A549 (cell line): ENCODE measurements around the gene NYNRIN. TPM values are rescaled to one million over a fixed set of nuclear protein-coding genes. Genes with fewer than 3 reads are reported as not detected.

Source experiments
- ATAC-seq, 2 experiments: fragments of 200-7000 bp in 1 of 2; fragments of >200 bp in 1 of 2; cut with Nextera tagmentation in 1 of 2; cut with Tn5 transposase in 1 of 2; 3 replicates each; pipeline versions ENCODE4 v1.8.0 to v1.9.1; 2018 to 2020; ENCODE audit warnings: mild to moderate bottlenecking in 1 of 2, moderate library complexity in 1 of 2
- CTCF ChIA-PET: fragments of 300-600 bp; sonication (Branson Sonifier 250); formaldehyde crosslinking; extraction: SDS; loops from one replicate; lab custom pipeline; 2021; ENCODE audit warnings: antibody characterized with exemption, inconsistent platforms; lab: Yijun Ruan, JAX
- POLR2A ChIA-PET: fragments of 350-600 bp; formaldehyde crosslinking; extraction: SDS; loops from one replicate; lab custom pipeline; 2021; ENCODE audit warnings: antibody characterized with exemption, inconsistent platforms; lab: Yijun Ruan, JAX
- DNase-seq, 2 experiments: peaks; one replicate each; pipeline versions ENCODE4 v3.0.0 to v3.0.0-alpha.2; 2011 to 2016; ENCODE audit warnings: low read depth in 1 of 2, low spot score in 1 of 2
- FAIRE-seq: peaks from 2 replicates; lab custom pipeline; 2011; peaks lifted over from hg19 to GRCh38; lab: Jason Lieb, UNC
- H3K27ac ChIP-seq, 2 experiments: fragments of >200 bp; sonication (Bioruptor Twin); formaldehyde crosslinking; 3 replicates each; pipeline ENCODE4 v1.5.1; 2016 to 2017
- H3K4me1 ChIP-seq: fragments of >200 bp; sonication (Bioruptor Twin); formaldehyde crosslinking; 3 replicates; pipeline ENCODE4 v1.6.1; 2016
- H3K4me2 ChIP-seq: fragments of >200 bp; sonication (Bioruptor Twin); formaldehyde crosslinking; 3 replicates; pipeline ENCODE4 v1.6.1; 2016
- H3K4me3 ChIP-seq: fragments of >200 bp; sonication (Bioruptor Twin); formaldehyde crosslinking; 3 replicates; pipeline ENCODE4 v1.5.1; 2016
- H3K9me3 ChIP-seq: fragments of >200 bp; sonication (Bioruptor Twin); formaldehyde crosslinking; 3 replicates; pipeline ENCODE4 v1.6.1; 2016
- CBX8 ChIP-seq: fragments of 200-600 bp; sonication (generic); IDR thresholded peaks from 2 replicates; pipeline ENCODE4 v1.6.1; 2016
- E2F6 ChIP-seq: IDR thresholded peaks from 2 replicates; pipeline ENCODE4 v1.6.1; 2012; ENCODE audit warnings: low read depth, borderline replicate concordance
- EHF ChIP-seq: fragments of 250-450 bp; sonication (Bioruptor Pico); IDR thresholded peaks from 2 replicates; pipeline ENCODE4 v1.5.0; 2020; ENCODE audit warnings: mild to moderate bottlenecking
- EP300 ChIP-seq, 2 experiments: fragments of >200 bp; sonication (Bioruptor Twin); formaldehyde crosslinking; IDR thresholded peaks; 2 replicates in 1 of 2; 3 replicates in 1 of 2; pipeline ENCODE4 v1.6.1; 2016 to 2017
- ESRRA ChIP-seq: fragments of 150-350 bp; IDR thresholded peaks from 2 replicates; pipeline ENCODE4 v1.6.1; 2014; ENCODE audit warnings: mild to moderate bottlenecking, low read length, borderline replicate concordance
- FOSB ChIP-seq: fragments of 250-450 bp; sonication (Bioruptor Pico); IDR thresholded peaks from 2 replicates; pipeline ENCODE4 v1.5.0; 2020; ENCODE audit warnings: mild to moderate bottlenecking, moderate library complexity
- FOSL2 ChIP-seq, 2 experiments: fragments of 450-650 bp in 1 of 2; fragments of >200 bp in 1 of 2; sonication (Bioruptor Twin) in 1 of 2; formaldehyde crosslinking; IDR thresholded peaks; 2 replicates each; pipeline versions ENCODE4 v1.5.0 to v1.6.1; 2016 to 2020; ENCODE audit warnings: mild to moderate bottlenecking in 1 of 2, moderate library complexity in 1 of 2
- FOXS1 ChIP-seq: fragments of 250-450 bp; sonication (Bioruptor Pico); IDR thresholded peaks from 2 replicates; pipeline ENCODE4 v1.5.0; 2020; ENCODE audit warnings: mild to moderate bottlenecking, moderate library complexity
- GATA3 ChIP-seq: IDR thresholded peaks from 2 replicates; pipeline ENCODE4 v1.6.1; 2012; ENCODE audit warnings: borderline replicate concordance
- JUNB ChIP-seq: fragments of >200 bp; sonication (Bioruptor Twin); formaldehyde crosslinking; IDR thresholded peaks from 2 replicates; pipeline ENCODE4 v1.6.1; 2016
- KDM5A ChIP-seq: fragments of 200-600 bp; sonication (generic); IDR thresholded peaks from 2 replicates; pipeline ENCODE4 v1.6.1; 2016; ENCODE audit warnings: antibody characterized with exemption, mild to moderate bottlenecking
- MAZ ChIP-seq: fragments of 150-350 bp; IDR thresholded peaks from 2 replicates; pipeline ENCODE4 v1.6.1; 2014; ENCODE audit warnings: antibody characterized with exemption, low read depth, low read length, borderline replicate concordance
- NPAS2 ChIP-seq: fragments of 250-450 bp; sonication (Bioruptor Pico); IDR thresholded peaks from 2 replicates; pipeline ENCODE4 v1.8.0; 2022; ENCODE audit warnings: mild to moderate bottlenecking, moderate library complexity, borderline replicate concordance
- PBX3 ChIP-seq: IDR thresholded peaks from 2 replicates; pipeline ENCODE4 v1.6.1; 2012
- RCOR1 ChIP-seq: fragments of 150-350 bp; IDR thresholded peaks from 2 replicates; pipeline ENCODE4 v1.6.1; 2014; ENCODE audit warnings: antibody characterized with exemption, low read length, low read depth
- SMC3 ChIP-seq: fragments of >200 bp; sonication (Bioruptor Twin); formaldehyde crosslinking; IDR thresholded peaks from 3 replicates; pipeline ENCODE4 v1.6.1; 2018; ENCODE audit warnings: inconsistent platforms
- TP53 ChIP-seq: fragments of 250-450 bp; sonication (Bioruptor Pico); IDR thresholded peaks from 2 replicates; pipeline ENCODE4 v1.5.0; 2021; ENCODE audit warnings: mild to moderate bottlenecking, moderate library complexity
- ZC3H11A ChIP-seq: fragments of 450-650 bp; IDR thresholded peaks from 2 replicates; pipeline ENCODE4 v1.6.1; 2014; ENCODE audit warnings: antibody characterized with exemption, mild to moderate bottlenecking
- ZSCAN20 ChIP-seq: fragments of 250-450 bp; sonication (Bioruptor Pico); IDR thresholded peaks from 2 replicates; pipeline ENCODE4 v1.8.0; 2022; ENCODE audit warnings: mild to moderate bottlenecking, moderate library complexity
- WGBS: methylation state at CpG from one replicate; pipeline ENCODE4 v1.1.6; 2017; ENCODE audit errors: missing lambda C conversion rate; 5-methylcytosine and 5-hydroxymethylcytosine counted together
- polyA plus RNA-seq, 4 experiments: library from polyadenylated mRNA; depleted of rRNA in 3 of 4; stranded (reverse); fragments of >200 nt; fragmentation: RNase III in 1 of 4; extraction: RNeasy Plus Mini Kit Qiagen cat#74134 plus additional on column Dnase treatment in 1 of 4; gene quantifications; 2 replicates in 3 of 4; 3 replicates in 1 of 4; pipeline ENCODE4 v1.2.3, GENCODE V29; 2011 to 2017
- small RNA-seq, 6 experiments: library from RNA; depleted of rRNA; stranded (forward); fragments of <200 nt; gene quantifications; one replicate each; pipeline ENCODE3, GENCODE V24; 2012

NYNRIN gene
- polyA plus RNA-seq, 2 of the 4 experiments (the other 2 are of a cell fraction) = 0.19 to 0.44 TPM

- 73% methylated on average over 3 of the region's 3 CpGs for WGBS
Observed at GRCh38 chr14:24465368-24465767, 66.6 kb downstream of the NYNRIN start.

GRCh38 chr14:24465805-24466204 lies 67.0 kb downstream of the NYNRIN start:
- FAIRE-seq (no peak), DNase-seq (no peak), ATAC-seq (no peak)
- POLR2A ChIA-PET = no interaction called here
- CTCF ChIA-PET = interaction anchor here (1.5 kb wide), 1 partner anchor 10 kb away, joined by 3 read pairs; no protein-coding TSS in a partner anchor
- WGBS = 80% methylated on average over 3 of the region's 3 CpGs
- Histone ChIP-seq H3K4me2 (no peak overlapping the region), H3K9me3 (no peaks in the 10 kb centered on the region), H3K4me1 (no peaks in the 10 kb centered on the region), H3K27ac (no peak overlapping the region), H3K4me3 (no peak overlapping the region)
- TF ChIP-seq JUNB = no peak
- TF ChIP-seq KDM5A = no peak
- TF ChIP-seq ESRRA = no peak
- TF ChIP-seq CBX8 = no peak

More at GRCh38 chr14:24465368-24465767, 66.6 kb downstream of the NYNRIN start:
- TF ChIP-seq MAZ = no peak
- no peak for TF ChIP-seq FOXS1 (CRISPR knock-in tag)
- no peak for TF ChIP-seq EHF (CRISPR knock-in tag)
- no peak for TF ChIP-seq SMC3
- TF ChIP-seq TP53 (CRISPR knock-in tag) = no peak
- no peak for TF ChIP-seq FOSB (CRISPR knock-in tag)
- no peak for TF ChIP-seq NPAS2 (CRISPR knock-in tag)
- TF ChIP-seq GATA3 = no peak
- no peak for TF ChIP-seq E2F6
- TF ChIP-seq PBX3 = no peak
- no peak for TF ChIP-seq JUNB
- TF ChIP-seq ZC3H11A = no peak
- no peak for TF ChIP-seq ZSCAN20 (CRISPR knock-in tag)
- no peak for TF ChIP-seq EP300 (IDR thresholded peaks at IDR 0.05)
- TF ChIP-seq RCOR1 = no peak
- no peak for TF ChIP-seq FOSL2 (IDR thresholded peaks at IDR 0.05)
- TF ChIP-seq FOSL2 (CRISPR knock-in tag; IDR thresholded peaks at IDR 0.05) = no peak
- TF ChIP-seq, all 56 proteins: peak for 0
- ChIA-PET CTCF (interaction anchor here (1.5 kb wide), 1 partner anchor 10 kb away, joined by 3 read pairs; no protein-coding TSS in a partner anchor), POLR2A (no interaction called here)
- no peak overlapping the region for H3K4me3 ChIP-seq
- ATAC-seq = no peak
- FAIRE-seq = no peak
- no peak for DNase-seq
- no peak overlapping the region for H3K27ac ChIP-seq
- H3K9me3 ChIP-seq = no peaks in the 10 kb centered on the region
- no peak overlapping the region for H3K4me2 ChIP-seq
- H3K4me1 ChIP-seq = no peaks in the 10 kb centered on the region

Small RNAs within 50 kb of the gene (small RNA-seq; reads per million reads assigned to genes)
- 0 reads per million in 6 experiments for gene RF00026

Other genes starting within 250 kb of the NYNRIN start
- gene IRF9, start 237.7 kb upstream of the NYNRIN start, polyA plus RNA-seq (2011; rRNA removed) = 23.1 and 30.2 TPM in 2 replicates
- 14.4 to 24.2 TPM (median 19.0 TPM) in 3 replicates for gene IRF9, start 237.7 kb upstream of the NYNRIN start, polyA plus RNA-seq (2017; fragmentation: RNase III; extraction: RNeasy Plus Mini Kit Qiagen cat#74134 plus additional on column Dnase treatment)
- 1.9 and 2.8 TPM in 2 replicates for gene REC8, start 226.9 kb upstream of the NYNRIN start, polyA plus RNA-seq (2011; rRNA removed)
- gene REC8, start 226.9 kb upstream of the NYNRIN start, polyA plus RNA-seq (2017; fragmentation: RNase III; extraction: RNeasy Plus Mini Kit Qiagen cat#74134 plus additional on column Dnase treatment) = 4.2 to 5.1 TPM (median 4.4 TPM) in 3 replicates
- 37.1 and 45.3 TPM in 2 replicates for gene IPO4, start 210.2 kb upstream of the NYNRIN start, polyA plus RNA-seq (2011; rRNA removed)
- 86.1 to 95.8 TPM (median 91.7 TPM) in 3 replicates for gene IPO4, start 210.2 kb upstream of the NYNRIN start, polyA plus RNA-seq (2017; fragmentation: RNase III; extraction: RNeasy Plus Mini Kit Qiagen cat#74134 plus additional on column Dnase treatment)
- 48.0 and 74.9 TPM in 2 replicates for gene TM9SF1, start 203.6 kb upstream of the NYNRIN start, polyA plus RNA-seq (2011; rRNA removed)
- gene TM9SF1, start 203.6 kb upstream of the NYNRIN start, polyA plus RNA-seq (2017; fragmentation: RNase III; extraction: RNeasy Plus Mini Kit Qiagen cat#74134 plus additional on column Dnase treatment) = 51.5 to 62.2 TPM (median 60.1 TPM) in 3 replicates
- gene TSSK4, start 193.3 kb upstream of the NYNRIN start, polyA plus RNA-seq (2011; rRNA removed) = 0.09 TPM in 1 of 2 replicates, not detected in the other
- 0.13 TPM in 1 of 3 replicates, not detected in the others for gene TSSK4, start 193.3 kb upstream of the NYNRIN start, polyA plus RNA-seq (2017; fragmentation: RNase III; extraction: RNeasy Plus Mini Kit Qiagen cat#74134 plus additional on column Dnase treatment)
- gene CHMP4A, start 185.5 kb upstream of the NYNRIN start, polyA plus RNA-seq (2011; rRNA removed) = 74.9 and 102 TPM in 2 replicates
- 112 to 124 TPM (median 117 TPM) in 3 replicates for gene CHMP4A, start 185.5 kb upstream of the NYNRIN start, polyA plus RNA-seq (2017; fragmentation: RNase III; extraction: RNeasy Plus Mini Kit Qiagen cat#74134 plus additional on column Dnase treatment)
- 31.8 and 38.6 TPM in 2 replicates for gene MDP1, start 182.9 kb upstream of the NYNRIN start, polyA plus RNA-seq (2011; rRNA removed)
- gene MDP1, start 182.9 kb upstream of the NYNRIN start, polyA plus RNA-seq (2017; fragmentation: RNase III; extraction: RNeasy Plus Mini Kit Qiagen cat#74134 plus additional on column Dnase treatment) = 21.0 to 21.6 TPM (median 21.4 TPM) in 3 replicates
- 381 and 433 TPM in 2 replicates for gene NEDD8, start 166.6 kb upstream of the NYNRIN start, polyA plus RNA-seq (2011; rRNA removed)
- 561 to 594 TPM (median 589 TPM) in 3 replicates for gene NEDD8, start 166.6 kb upstream of the NYNRIN start, polyA plus RNA-seq (2017; fragmentation: RNase III; extraction: RNeasy Plus Mini Kit Qiagen cat#74134 plus additional on column Dnase treatment)
- gene GMPR2, start 166.1 kb upstream of the NYNRIN start, polyA plus RNA-seq (2011; rRNA removed) = 91.7 and 108 TPM in 2 replicates
- 64.8 to 71.2 TPM (median 70.0 TPM) in 3 replicates for gene GMPR2, start 166.1 kb upstream of the NYNRIN start, polyA plus RNA-seq (2017; fragmentation: RNase III; extraction: RNeasy Plus Mini Kit Qiagen cat#74134 plus additional on column Dnase treatment)
- gene TINF2, start 156.4 kb upstream of the NYNRIN start, polyA plus RNA-seq (2011; rRNA removed) = 51.3 and 73.0 TPM in 2 replicates
- gene TINF2, start 156.4 kb upstream of the NYNRIN start, polyA plus RNA-seq (2017; fragmentation: RNase III; extraction: RNeasy Plus Mini Kit Qiagen cat#74134 plus additional on column Dnase treatment) = 33.1 to 44.5 TPM (median 38.5 TPM) in 3 replicates
- gene TGM1, start 135.8 kb upstream of the NYNRIN start, polyA plus RNA-seq (2011; rRNA removed) = 0.61 and 1.7 TPM in 2 replicates
- gene TGM1, start 135.8 kb upstream of the NYNRIN start, polyA plus RNA-seq (2017; fragmentation: RNase III; extraction: RNeasy Plus Mini Kit Qiagen cat#74134 plus additional on column Dnase treatment) = 1.3 to 1.8 TPM (median 1.4 TPM) in 3 replicates
- 18.6 and 22.4 TPM in 2 replicates for gene RABGGTA, start 127.4 kb upstream of the NYNRIN start, polyA plus RNA-seq (2011; rRNA removed)
- gene RABGGTA, start 127.4 kb upstream of the NYNRIN start, polyA plus RNA-seq (2017; fragmentation: RNase III; extraction: RNeasy Plus Mini Kit Qiagen cat#74134 plus additional on column Dnase treatment) = 17.2 to 23.1 TPM (median 21.9 TPM) in 3 replicates
- 17.4 and 17.9 TPM in 2 replicates for gene DHRS1, start 99.2 kb upstream of the NYNRIN start, polyA plus RNA-seq (2011; rRNA removed)
- gene DHRS1, start 99.2 kb upstream of the NYNRIN start, polyA plus RNA-seq (2017; fragmentation: RNase III; extraction: RNeasy Plus Mini Kit Qiagen cat#74134 plus additional on column Dnase treatment) = 13.8 to 15.2 TPM (median 15.1 TPM) in 3 replicates
- gene NOP9, start 99.2 kb upstream of the NYNRIN start, polyA plus RNA-seq (2011; rRNA removed) = 16.5 and 23.6 TPM in 2 replicates
- gene NOP9, start 99.2 kb upstream of the NYNRIN start, polyA plus RNA-seq (2017; fragmentation: RNase III; extraction: RNeasy Plus Mini Kit Qiagen cat#74134 plus additional on column Dnase treatment) = 23.0 to 24.5 TPM (median 24.2 TPM) in 3 replicates
- 0.31 and 0.32 TPM in 2 replicates for gene CIDEB, start 91.0 kb upstream of the NYNRIN start, polyA plus RNA-seq (2011; rRNA removed)
- 0.33 to 0.99 TPM (median 0.79 TPM) in 3 replicates for gene CIDEB, start 91.0 kb upstream of the NYNRIN start, polyA plus RNA-seq (2017; fragmentation: RNase III; extraction: RNeasy Plus Mini Kit Qiagen cat#74134 plus additional on column Dnase treatment)
- 5.8 and 7.6 TPM in 2 replicates for gene LTB4R2, start 88.9 kb upstream of the NYNRIN start, polyA plus RNA-seq (2011; rRNA removed)
- 8.4 to 9.9 TPM (median 8.6 TPM) in 3 replicates for gene LTB4R2, start 88.9 kb upstream of the NYNRIN start, polyA plus RNA-seq (2017; fragmentation: RNase III; extraction: RNeasy Plus Mini Kit Qiagen cat#74134 plus additional on column Dnase treatment)
- gene LTB4R, start 87.5 kb upstream of the NYNRIN start, polyA plus RNA-seq (2011; rRNA removed) = 10.2 and 13.2 TPM in 2 replicates
- 8.3 to 9.4 TPM (median 8.3 TPM) in 3 replicates for gene LTB4R, start 87.5 kb upstream of the NYNRIN start, polyA plus RNA-seq (2017; fragmentation: RNase III; extraction: RNeasy Plus Mini Kit Qiagen cat#74134 plus additional on column Dnase treatment)
- not detected in 2 replicates for gene ADCY4, start 63.9 kb upstream of the NYNRIN start, polyA plus RNA-seq (2011; rRNA removed)
- gene ADCY4, start 63.9 kb upstream of the NYNRIN start, polyA plus RNA-seq (2017; fragmentation: RNase III; extraction: RNeasy Plus Mini Kit Qiagen cat#74134 plus additional on column Dnase treatment) = not detected in 3 replicates
- not detected in 2 replicates for gene RIPK3, start 59.0 kb upstream of the NYNRIN start, polyA plus RNA-seq (2011; rRNA removed)
- gene RIPK3, start 59.0 kb upstream of the NYNRIN start, polyA plus RNA-seq (2017; fragmentation: RNase III; extraction: RNeasy Plus Mini Kit Qiagen cat#74134 plus additional on column Dnase treatment) = not detected in 3 replicates
- 0.32 and 0.62 TPM in 2 replicates for gene NFATC4, start 30.8 kb upstream of the NYNRIN start, polyA plus RNA-seq (2011; rRNA removed)
- gene NFATC4, start 30.8 kb upstream of the NYNRIN start, polyA plus RNA-seq (2017; fragmentation: RNase III; extraction: RNeasy Plus Mini Kit Qiagen cat#74134 plus additional on column Dnase treatment) = 0.04 to 0.25 TPM (median 0.10 TPM) in 3 replicates
- gene CBLN3, start 30.7 kb downstream of the NYNRIN start, polyA plus RNA-seq (2011; rRNA removed) = 1.3 and 1.6 TPM in 2 replicates
- gene CBLN3, start 30.7 kb downstream of the NYNRIN start, polyA plus RNA-seq (2017; fragmentation: RNase III; extraction: RNeasy Plus Mini Kit Qiagen cat#74134 plus additional on column Dnase treatment) = 1.1 to 1.5 TPM (median 1.4 TPM) in 3 replicates
- gene KHNYN, start 31.0 kb downstream of the NYNRIN start, polyA plus RNA-seq (2011; rRNA removed) = 19.0 and 25.0 TPM in 2 replicates
- gene KHNYN, start 31.0 kb downstream of the NYNRIN start, polyA plus RNA-seq (2017; fragmentation: RNase III; extraction: RNeasy Plus Mini Kit Qiagen cat#74134 plus additional on column Dnase treatment) = 23.5 to 26.4 TPM (median 25.2 TPM) in 3 replicates
- 57.3 and 64.4 TPM in 2 replicates for gene SDR39U1, start 43.8 kb downstream of the NYNRIN start, polyA plus RNA-seq (2011; rRNA removed)
- 48.1 to 61.1 TPM (median 57.6 TPM) in 3 replicates for gene SDR39U1, start 43.8 kb downstream of the NYNRIN start, polyA plus RNA-seq (2017; fragmentation: RNase III; extraction: RNeasy Plus Mini Kit Qiagen cat#74134 plus additional on column Dnase treatment)
- not detected in 2 replicates for gene CMA1, start 109.3 kb downstream of the NYNRIN start, polyA plus RNA-seq (2011; rRNA removed)
- gene CMA1, start 109.3 kb downstream of the NYNRIN start, polyA plus RNA-seq (2017; fragmentation: RNase III; extraction: RNeasy Plus Mini Kit Qiagen cat#74134 plus additional on column Dnase treatment) = not detected in 3 replicates
- not detected in 2 replicates for gene CTSG, start 177.2 kb downstream of the NYNRIN start, polyA plus RNA-seq (2011; rRNA removed)
- gene CTSG, start 177.2 kb downstream of the NYNRIN start, polyA plus RNA-seq (2017; fragmentation: RNase III; extraction: RNeasy Plus Mini Kit Qiagen cat#74134 plus additional on column Dnase treatment) = not detected in 3 replicates
- not detected in 2 replicates for gene GZMH, start 210.7 kb downstream of the NYNRIN start, polyA plus RNA-seq (2011; rRNA removed)
- gene GZMH, start 210.7 kb downstream of the NYNRIN start, polyA plus RNA-seq (2017; fragmentation: RNase III; extraction: RNeasy Plus Mini Kit Qiagen cat#74134 plus additional on column Dnase treatment) = not detected in 3 replicates
- not detected in 2 replicates for gene GZMB, start 235.2 kb downstream of the NYNRIN start, polyA plus RNA-seq (2011; rRNA removed)
- gene GZMB, start 235.2 kb downstream of the NYNRIN start, polyA plus RNA-seq (2017; fragmentation: RNase III; extraction: RNeasy Plus Mini Kit Qiagen cat#74134 plus additional on column Dnase treatment) = not detected in 3 replicates